HL-60 (cell line): Measurements from ENCODE around the gene STIM2.

ENCODE experiments used
- DNase-seq, 2 experiments: peaks; one replicate each; pipeline ENCODE4 v3.0.0-alpha.2; 2010 to 2020; ENCODE audit warnings: low read depth in 1 of 2, low spot score in 1 of 2
- H3K27ac ChIP-seq: fragments of 250-450 bp; sonication (Bioruptor Pico); replicated peaks from 2 replicates; pipeline ENCODE4 v1.5.1; 2020; ENCODE audit warnings: mild to moderate bottlenecking, moderate library complexity
- H3K27me3 ChIP-seq: fragments of 250-450 bp; sonication (Bioruptor Pico); 2 replicates; pipeline ENCODE4 v1.5.1; 2021; ENCODE audit warnings: mild to moderate bottlenecking, moderate library complexity; ENCODE audit not compliant: insufficient read depth, poor library complexity, severe bottlenecking
- H3K4me3 ChIP-seq: replicated peaks from 2 replicates; pipeline ENCODE4 v1.5.1; 2011; ENCODE audit warnings: mild to moderate bottlenecking, control low read depth, low read length; ENCODE audit not compliant: insufficient read depth
- CTCF ChIP-seq: IDR thresholded peaks from one replicate; pipeline ENCODE4 v1.5.1; 2011; ENCODE audit warnings: low read length, control low read depth, inconsistent platforms; ENCODE audit not compliant: insufficient read depth
- GABPA ChIP-seq: IDR thresholded peaks from 2 replicates; pipeline ENCODE4 v1.6.1; 2012; ENCODE audit warnings: low read depth
- POLR2AphosphoS5 ChIP-seq: IDR thresholded peaks from 2 replicates; pipeline ENCODE4 v1.6.1; 2012; ENCODE audit warnings: low read depth
- REST ChIP-seq: IDR thresholded peaks from 2 replicates; pipeline ENCODE4 v1.6.1; 2012; ENCODE audit warnings: low read depth; ENCODE audit not compliant: insufficient replicate concordance
- SPI1 ChIP-seq: IDR thresholded peaks from 2 replicates; pipeline ENCODE4 v1.6.1; 2012; ENCODE audit warnings: low read depth, mild to moderate bottlenecking, borderline replicate concordance

Gene STIM2

GRCh38 chr4:27018910-27019309, 158.3 kb downstream of the STIM2 start:
- Histone ChIP-seq H3K4me3 (no peak overlapping the region), H3K27ac (no peak overlapping the region), H3K27me3 (no peaks in the 10 kb centered on the region)
- DNase-seq: no peak
- TF ChIP-seq REST (no peak), POLR2AphosphoS5 (no peak), CTCF (no peak), SPI1 (no peak), GABPA (no peak)

GRCh38 chr4:27019766-27020165, 159.1 kb downstream of the STIM2 start:
- no peak for TF ChIP-seq POLR2AphosphoS5
- TF ChIP-seq GABPA: no peak
- TF ChIP-seq REST: no peak
- TF ChIP-seq SPI1: no peak
- no peak for TF ChIP-seq CTCF
- DNase-seq: no peak
- no peaks in the 10 kb centered on the region for H3K27me3 ChIP-seq
- no peak overlapping the region for H3K27ac ChIP-seq
- no peak overlapping the region for H3K4me3 ChIP-seq

GRCh38 chr4:27020203-27020602, 159.6 kb downstream of the STIM2 start:
- Histone ChIP-seq H3K27ac (no peak overlapping the region), H3K27me3 (no peaks in the 10 kb centered on the region), H3K4me3 (no peak overlapping the region)
- no peak for TF ChIP-seq SPI1
- no peak for TF ChIP-seq POLR2AphosphoS5
- TF ChIP-seq GABPA: no peak
- no peak for TF ChIP-seq CTCF
- TF ChIP-seq REST: no peak
- no peak for DNase-seq
